ENCODE results near the gene EPHB3.

EPHB3 gene

DNA sequence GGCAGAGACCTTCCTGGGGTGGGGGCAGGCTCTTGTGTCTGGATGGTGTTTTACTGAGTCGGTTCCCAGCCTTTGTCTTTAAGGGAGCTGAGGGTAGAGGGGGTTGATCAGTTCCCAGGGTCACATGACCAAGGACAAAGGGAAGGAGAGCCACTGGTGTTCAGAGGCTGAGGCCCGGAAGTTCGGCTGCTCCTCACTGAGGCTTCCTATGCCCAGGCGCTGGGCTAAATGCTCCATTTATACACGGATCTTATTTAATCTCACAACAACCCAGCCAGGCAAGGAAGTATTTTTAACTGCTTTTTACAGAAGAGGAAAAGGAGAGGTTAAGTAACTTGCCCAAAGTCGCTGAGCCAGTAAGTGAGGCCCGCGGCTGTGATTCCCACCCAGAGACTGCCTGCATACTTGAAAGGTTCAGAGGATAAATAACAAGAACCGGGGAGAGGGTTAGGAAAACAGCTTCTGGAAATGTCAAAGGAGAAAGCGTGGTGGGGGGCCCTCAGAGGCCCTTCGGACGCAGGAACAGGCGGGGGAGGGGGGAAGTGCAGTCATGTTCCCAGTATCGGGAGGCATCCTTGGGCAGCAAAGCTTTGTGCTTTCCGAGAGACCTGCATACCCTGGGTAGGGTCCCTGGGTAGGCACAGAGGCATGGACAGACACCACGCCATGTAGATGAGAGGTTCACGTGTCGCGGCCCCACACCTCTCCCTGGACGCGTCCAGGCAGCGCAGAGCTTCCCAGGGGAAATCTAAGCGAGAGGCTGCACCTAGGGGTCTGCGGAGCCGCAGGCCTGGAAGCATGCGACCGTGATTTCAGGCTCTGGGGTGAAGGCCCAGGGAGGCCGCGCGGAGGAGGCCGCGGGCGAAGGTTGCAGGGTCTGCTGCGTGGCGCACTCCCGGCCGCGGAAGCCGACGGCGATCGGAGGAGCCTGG lies 21.3 kb downstream of the EPHB3 start:
- no peak for DNase-seq

DNA sequence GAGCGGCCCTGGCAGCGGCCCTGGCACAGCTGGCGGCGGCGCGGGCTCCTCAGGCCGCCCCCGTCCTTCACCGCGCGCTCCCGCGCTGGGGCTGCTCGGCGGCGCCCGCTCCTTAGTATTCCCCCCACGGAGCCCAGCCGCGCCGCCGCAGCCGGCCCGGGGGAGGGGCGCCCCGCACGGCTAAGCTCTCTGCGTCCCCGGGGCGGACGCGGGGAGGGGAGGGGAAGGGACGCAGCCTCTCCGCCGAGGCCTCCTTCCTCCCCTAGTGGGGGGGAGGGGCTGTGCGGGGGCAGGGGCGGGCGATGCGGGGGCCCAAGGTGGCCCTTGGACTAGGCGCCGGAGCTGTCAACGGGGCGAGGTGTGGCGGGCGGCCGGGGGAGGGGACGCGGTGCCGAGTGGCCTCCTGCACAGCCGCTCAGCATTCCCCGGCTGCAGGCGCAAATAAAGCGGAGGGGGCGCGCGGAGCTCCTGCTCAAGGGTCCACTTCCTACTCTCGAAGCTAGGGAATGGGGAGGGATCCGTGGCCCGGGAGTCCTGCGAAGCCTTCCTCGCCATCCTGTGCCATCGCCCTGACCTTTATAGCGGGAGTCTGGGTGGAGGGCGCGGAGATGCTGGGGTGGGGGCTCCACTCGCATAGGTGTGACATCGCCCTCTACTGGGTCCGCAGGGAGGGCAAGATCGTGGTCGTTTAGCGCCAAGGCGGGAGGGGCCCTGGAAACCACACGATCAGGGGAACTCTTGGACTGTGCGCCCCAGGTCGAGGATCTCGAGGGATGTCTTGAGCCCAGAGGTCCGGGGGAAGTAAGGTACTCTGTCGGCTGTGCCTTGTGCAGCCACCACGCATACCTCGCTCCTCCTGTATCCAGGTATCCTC lies 22.2 kb downstream of the EPHB3 start:
- no peak for DNase-seq

DNA sequence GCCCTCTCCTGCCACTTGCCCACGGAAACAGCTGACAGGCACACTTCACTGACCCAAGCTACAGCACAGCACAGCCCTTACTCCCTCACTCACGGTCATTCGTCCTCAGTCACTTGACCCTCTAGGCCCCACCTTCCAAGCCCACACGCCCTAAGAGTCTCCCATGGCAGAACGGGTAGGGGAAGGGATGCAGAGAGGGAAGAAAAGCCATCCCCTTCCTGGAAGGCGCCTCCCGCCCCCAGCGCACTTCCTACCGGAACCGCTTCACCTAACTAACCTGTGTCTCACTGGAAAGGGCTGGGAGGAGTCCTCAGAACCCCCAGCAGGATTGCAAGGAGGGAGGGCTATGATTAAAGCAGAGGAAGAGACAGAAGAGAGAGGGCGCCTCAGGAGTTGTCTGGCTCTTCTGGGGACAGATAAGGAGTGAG lies 22.9 kb downstream of the EPHB3 start:
- DNase-seq = no peak

DNA sequence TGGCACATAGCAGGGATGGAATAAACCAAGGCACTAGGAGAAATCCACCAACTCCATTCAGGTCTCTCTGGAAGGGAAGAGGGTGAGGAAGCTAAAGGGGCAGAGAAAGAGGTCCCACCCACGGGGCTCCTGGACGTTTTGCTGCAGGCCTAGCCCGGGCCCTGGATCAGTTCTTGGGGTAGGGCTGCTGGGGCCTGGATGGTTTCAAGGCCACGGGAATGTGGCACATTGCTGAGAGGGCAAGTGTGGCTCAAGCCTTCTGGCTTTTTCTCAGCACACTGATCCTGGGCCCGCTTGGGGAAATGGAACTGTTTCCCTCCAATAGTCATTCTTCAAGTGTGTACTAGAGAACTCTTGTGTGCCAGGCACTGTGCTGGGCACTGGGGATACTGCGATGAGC lies 24.0 kb downstream of the EPHB3 start:
- no peak for DNase-seq

DNA sequence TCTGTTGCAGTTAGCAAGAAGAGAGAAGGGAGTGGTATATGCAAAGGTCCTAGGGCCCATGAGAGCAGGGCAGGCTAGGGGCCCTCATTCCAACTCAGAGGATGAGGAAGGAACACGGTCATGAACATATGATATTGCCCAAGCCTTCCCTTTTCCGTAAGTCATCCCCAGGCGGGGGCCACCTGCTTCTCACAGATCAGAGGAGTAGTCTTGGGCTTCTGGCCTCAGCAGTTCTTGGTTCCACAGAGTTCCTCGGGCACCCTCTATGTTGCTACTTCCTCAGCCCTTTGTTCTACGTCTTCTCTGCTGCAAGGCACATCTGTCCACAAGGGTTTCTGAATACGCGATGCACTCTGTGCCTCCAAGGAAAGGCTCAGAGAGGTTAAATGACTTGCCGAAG lies 25.3 kb downstream of the EPHB3 start:
- DNase-seq = peak; percentile 18 to 21

DNA sequence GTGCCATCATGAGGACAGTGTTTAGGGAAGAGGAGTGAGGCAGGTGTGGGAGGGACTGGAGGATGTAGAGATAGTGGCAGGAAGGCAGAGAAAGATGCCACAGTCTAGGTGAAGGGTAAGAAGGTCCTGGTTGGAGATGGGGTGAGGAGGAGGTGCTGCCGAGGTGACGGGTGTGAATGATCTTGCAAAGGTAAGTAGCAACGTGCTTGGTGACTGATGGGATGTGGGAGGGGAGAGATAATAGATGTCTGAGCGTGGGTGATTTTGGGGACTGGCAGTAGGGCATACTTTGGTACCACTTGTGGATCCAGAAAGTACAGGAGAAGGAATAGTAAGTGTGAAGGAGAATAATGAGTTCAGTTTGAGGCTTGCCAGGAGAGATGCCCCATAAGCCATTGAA lies 27.2 kb downstream of the EPHB3 start:
- DNase-seq = no peak

DNA sequence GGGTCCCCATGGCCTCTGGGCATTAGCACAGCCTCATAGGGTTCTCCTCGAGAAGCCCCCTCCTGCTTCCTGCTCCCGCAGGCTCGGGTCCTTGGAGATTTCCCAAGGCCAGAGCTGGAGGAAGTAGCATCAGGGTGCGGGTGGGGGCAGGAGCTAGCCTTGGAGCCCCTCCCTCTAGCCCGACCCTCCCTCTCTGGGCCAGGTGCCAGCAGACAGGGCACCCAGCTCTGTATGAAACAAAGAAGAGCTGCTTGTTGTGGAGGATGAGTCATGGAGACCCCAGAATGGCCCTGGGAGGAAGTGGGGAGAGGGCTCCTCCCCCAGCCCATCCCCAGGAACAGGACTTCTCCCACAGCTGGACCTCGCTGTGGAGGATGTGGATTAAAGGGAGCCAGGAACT lies 29.2 kb downstream of the EPHB3 start:
- no peak for DNase-seq

DNA sequence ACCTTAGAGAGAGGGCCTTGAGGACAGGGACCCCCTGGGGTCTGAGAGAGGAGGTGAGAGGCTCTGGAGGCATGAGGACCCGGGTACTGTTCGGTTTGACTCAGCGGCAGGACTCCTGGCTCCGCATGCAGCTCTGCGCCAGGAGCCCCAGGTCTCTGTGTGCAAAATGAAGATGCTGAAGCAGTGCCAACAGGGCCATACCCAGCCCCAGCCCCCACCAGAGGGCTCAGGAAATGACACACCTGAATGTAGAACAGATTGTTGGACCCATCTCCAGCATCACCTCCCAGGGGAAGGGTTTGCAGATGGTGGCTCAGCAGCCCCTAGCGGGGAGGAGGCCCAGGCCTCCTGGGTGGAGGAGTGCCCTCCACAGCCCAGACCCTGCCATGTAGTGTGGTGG lies 30.2 kb downstream of the EPHB3 start:
- no peak for DNase-seq

DNA sequence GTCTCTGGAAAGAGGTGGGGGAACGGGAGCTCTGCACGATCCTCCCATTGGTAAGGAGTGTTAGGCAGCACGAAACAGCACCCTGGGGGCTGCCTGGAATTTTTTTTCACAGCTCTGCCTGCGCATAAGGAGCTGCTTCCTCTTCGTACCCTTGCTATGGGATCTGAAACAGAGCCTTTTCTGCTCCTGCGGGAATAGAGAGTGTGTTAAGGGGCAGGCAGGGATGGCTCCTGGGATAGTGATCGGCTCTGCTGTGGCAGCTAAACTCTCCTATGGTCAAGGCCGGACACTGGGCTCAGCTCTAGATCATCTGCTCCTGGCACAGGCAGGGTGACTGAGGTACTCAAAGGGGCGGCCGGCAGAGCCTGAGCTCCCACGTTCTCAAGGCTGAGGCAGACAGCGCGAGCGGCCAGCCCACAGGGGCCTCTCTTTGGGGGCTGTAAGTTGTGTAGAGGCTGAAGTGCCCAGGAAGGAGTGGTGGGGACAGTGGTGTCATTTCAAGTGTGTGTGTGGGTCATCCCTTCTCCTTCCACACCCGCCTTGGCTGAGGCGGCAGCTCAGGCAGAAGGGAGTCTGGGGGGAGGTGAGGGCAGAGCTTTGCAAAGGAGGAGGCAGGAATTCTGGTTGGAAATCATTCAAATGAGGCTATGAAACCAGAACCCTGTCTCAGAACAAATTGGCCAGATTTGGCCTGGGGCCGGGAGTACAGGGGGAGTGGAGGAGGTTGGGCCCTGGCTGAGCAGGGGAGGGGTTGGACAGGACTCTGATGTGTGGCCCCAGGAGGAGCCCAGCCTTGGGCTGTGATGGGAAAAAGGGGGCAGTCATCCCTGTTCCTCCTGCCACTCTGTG lies 31.0 kb downstream of the EPHB3 start:
- DNase-seq = no peak

DNA sequence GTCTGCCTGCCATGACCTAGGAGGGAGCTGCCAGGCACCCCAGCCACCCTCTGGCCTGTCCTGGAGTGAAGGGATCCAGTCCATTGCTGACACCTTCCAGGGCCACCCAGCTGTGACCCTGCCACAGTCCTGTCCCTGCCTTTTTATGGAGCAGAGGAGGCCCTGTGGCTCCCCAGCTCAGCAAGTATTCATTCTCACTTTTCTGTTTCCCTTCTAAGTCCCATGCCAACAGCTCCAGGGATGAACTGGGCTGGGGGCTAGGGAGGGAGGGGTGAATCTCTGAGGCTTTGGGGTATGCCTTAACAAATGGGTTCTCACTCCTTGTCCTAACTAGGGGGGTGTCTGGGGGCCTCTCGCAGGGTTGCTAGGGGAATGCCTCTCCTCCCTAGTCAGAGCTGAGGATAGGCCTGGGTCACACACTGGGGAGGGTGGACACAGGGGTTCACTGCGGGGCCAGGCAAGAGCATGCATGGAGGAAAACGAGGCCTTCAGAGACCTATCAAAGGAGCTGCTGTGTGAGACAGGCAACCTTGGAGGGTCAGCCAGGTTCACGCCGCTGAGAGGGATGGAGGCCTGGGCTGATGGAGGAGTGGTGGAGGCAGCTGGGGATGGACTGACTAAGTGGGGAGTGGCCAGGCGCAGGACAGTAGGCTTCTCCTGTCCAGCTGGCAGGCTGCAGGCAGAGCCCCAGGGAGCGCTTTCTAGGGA lies 31.8 kb downstream of the EPHB3 start:
- no peak for DNase-seq

DNA sequence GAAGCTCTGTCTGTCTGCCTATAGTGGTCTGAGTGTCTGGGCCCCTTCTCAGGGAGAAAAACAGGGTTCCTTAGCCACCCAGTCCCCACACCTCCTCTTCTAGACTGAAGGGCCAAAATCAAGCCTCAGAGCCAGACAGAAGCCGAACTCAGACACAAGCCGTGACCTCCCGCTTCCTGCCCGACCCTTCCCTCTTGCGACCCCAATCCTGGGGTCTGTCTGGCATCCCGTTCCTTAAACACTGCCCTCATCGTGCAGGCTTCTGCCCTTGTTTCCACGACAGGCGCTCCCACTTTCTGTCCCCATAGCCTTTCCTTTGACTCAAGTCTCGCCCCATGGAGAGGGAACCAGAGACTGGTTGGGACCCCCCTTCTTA lies 32.3 kb downstream of the EPHB3 start:
- DNase-seq = no peak

DNA sequence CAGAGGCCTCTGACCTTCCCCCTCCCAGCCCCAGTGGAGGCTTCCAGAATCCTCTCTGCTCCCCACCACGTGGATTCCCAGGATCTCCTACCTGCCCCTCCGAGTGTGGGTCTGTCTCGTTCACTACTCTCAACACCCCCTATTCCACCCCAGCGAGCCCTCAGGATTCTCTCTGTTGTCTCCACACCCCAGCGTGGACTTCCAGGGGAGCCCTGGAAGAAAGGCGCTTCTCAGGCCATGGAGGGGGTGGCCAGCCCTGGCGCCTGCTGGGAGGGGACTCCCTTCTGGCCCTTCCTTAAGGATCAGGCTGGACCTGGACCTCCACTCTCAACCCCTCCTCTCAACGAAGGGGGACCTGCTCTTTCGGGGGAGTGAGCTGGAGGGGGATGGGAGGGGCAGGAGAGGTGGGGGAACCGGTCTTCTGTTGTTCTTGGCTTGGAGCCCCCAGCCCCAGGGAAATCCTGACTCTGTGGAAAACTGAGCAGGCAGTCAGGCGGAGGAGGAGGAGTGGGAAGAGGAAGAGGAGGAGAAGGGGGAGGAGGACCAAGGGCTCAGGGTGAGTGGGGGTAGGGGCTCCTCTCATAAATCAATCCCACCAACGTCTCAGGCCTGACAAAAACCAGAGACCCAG lies 32.9 kb downstream of the EPHB3 start:
- no peak for DNase-seq

DNA sequence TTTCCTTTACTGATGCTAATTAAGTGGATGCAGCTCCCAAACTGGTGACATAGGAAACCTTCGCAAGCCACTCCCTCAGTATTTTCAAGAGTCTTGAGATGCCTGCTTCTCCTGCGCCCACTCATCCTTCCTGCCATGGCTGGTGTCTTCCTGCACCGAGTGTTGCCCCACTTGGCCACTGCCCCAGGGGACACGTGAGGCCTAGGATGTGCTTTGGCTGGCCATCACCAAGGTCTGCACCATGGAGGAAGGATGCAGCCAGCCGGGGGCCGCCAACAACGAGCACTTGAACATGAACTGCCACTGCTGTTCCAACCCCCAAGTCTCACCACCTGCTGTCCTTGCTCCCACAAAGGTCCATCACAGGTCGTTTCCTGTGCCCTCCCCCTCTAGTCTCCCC lies 34.1 kb downstream of the EPHB3 start:
- DNase-seq = peak in 1 of 2 donors; percentile 21

DNA sequence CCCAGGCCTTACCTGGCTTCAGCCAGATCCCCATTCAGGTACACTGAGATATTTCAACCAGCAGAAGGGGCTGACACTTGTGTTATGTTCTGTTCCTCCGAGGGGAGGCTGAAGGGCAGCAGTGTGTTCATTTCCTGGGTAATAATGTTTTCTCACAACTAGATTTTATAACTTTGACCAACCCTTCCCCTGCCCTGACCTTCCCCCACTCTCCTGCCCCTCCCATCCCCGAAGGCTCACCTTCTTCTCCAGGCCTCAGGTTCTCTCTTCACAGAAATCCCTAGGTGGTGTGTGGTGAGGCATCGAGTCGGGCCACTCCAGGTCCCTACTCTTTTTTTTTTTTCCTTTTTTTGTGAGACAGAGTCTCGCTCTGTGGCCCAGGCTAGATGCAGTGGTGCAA lies 34.6 kb downstream of the EPHB3 start:
- DNase-seq = no peak

DNA sequence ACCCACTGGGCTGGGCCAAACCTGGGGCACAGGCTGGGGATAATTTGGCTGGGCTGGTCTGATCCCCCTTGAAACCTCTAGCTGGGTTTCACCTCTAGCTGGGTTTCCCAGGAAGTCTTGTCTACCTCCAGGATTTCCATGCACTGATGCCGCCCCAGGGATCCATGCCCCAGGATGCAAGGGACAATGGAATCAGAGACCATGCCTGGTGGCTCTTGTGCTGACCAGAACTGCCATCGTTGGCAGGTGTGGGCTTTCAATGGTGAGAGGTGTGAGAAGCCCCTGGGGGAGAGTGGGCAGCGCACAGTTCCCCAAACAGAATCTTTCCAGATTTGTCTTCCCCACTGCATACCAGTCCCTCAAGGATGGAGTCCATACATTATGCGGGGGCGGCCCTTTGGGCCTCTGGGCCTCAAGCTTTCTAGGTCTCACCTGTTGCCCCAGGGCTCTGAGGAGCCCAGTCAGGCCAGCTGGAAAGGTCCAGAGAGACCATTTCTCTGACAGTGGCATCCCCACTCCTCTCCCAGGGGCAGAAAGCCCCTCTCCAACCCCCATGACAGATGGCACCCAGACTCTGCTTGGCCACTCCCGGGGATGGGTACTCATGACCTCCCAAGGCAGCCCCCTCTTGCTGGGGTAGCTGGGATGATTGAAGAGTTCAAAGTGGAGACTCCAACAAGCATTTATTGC lies 35.4 kb downstream of the EPHB3 start:
- no peak for DNase-seq

DNA sequence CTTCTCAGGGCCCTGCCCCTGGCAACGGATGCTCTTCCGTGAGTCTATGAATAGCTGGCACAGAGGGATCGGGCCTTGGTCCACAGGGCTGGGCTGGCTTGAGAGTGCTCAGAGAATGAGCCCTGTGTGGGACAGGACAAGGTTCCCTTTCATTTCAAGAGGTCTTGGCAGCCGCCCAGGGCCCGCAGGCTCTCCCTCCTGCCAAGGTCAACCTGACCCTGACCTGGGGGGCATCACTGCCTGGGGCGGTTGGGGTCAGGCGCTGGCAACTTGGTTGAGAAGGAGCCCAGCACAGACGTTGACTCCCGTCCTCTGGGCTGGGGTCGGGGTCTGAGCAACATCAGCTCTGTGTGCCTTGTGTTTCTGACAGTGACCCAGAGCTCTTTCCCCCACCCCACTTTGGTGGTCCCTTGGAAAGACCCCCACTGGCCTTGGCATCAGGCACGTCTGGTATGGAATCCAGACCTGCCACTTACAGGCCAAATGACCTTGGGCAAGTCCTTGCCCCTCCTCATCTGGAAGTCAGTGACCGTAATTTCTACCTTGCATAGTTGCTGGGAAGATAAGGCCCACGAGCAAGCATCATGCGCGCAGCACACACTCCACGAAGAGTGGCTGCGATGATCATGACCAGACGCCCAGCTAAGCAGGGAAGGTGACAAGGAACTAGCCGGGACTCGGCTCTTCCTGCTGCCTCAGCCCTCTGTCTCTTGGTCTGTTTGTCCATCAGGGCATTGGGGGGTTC lies 36.4 kb downstream of the EPHB3 start:
- no peak for DNase-seq

DNA sequence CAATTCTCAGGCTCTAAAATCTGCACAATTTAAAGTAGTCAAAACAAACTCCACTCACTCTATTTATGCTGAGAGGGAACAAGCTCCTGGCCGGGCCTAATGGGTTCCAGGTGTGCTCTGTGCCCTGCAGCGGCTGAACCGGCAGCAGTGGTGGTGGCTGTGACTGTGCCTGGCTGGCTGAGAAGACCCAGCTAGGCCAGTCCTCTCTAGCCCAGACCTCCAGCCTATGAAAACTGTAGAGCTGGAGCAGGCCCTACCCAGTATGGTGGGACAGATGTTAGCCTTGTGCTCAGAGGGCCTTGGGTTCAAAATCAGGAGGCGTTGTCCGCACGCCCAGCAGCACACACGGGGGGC lies 37.0 kb downstream of the EPHB3 start:
- no peak for DNase-seq

DNA sequence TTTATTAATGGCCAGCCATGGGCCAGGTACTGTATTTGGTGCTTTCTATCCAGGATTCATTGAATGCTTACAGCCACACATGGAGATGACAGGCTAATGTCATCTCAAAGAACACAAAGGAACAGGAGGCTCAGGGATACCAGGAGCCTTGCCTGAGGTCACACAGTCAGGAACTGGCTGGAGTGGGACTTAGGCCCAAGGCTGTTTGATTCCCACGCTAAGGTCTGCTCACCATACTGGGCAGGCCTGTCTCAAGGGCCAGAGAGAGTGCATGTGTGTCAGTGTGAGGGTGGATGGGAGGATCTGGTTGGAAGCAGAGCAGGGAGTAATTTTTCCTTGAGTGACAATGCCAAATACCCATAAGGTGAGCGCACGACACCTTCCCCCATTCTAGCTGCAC lies 37.6 kb downstream of the EPHB3 start:
- no peak for DNase-seq

DNA sequence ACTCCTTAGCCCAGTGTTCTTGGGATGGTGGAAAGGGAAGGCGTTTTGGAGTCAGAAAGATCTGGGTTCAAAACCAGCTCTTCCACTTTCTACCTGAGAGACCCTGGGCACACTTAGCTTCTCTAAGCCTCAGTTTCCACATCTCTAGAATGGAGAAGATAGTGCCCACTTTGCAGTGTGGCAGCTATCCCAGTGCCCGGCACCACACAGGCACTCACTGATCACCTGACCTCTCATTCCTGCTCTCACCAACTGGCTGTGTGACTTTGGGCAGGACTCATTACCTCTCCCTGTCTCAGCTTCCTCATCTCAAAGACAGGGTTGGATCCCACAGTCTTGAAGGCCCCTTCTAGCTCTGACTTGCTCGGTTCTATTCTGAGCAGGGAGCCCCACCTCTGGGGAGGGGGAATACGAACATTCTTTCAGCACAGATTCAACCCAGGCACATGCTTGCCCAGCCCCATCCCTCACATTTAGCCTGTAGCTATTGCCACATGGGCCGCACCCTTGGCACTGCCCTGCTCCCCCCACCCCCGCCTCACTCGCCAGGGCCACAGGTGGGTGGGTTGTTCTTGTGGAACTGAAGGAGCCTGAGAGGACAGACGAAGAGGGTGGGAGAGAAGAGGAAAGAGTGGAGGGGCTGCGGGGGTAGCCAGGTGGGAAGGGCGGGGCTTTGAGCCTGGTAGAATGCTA lies 39.2 kb downstream of the EPHB3 start:
- DNase-seq = no peak
